HepG2 (cell line): ENCODE measurements around the gene HRH3. TPM values are rescaled to one million over a fixed set of nuclear protein-coding genes. Genes with fewer than 3 reads are reported as not detected.

ENCODE experiments used
- EEA1 ChIP-seq: sonication (generic); formaldehyde crosslinking; IDR thresholded peaks from 2 replicates; pipeline ENCODE4 v1.5.1; 2020; ENCODE audit warnings: mild to moderate bottlenecking, missing genetic modification reagents, borderline replicate concordance
- LCORL ChIP-seq, 2 experiments: fragments of 450-650 bp in 1 of 2; sonication (generic) in 1 of 2; formaldehyde crosslinking in 1 of 2; IDR thresholded peaks; 2 replicates each; pipeline versions ENCODE4 v1.5.0 to v1.6.1; 2017 to 2020; ENCODE audit warnings: antibody characterized with exemption in 1 of 2, missing genetic modification reagents in 1 of 2
- NAIF1 ChIP-seq: sonication (generic); formaldehyde crosslinking; IDR thresholded peaks from 2 replicates; pipeline ENCODE4 v1.5.0; 2020; ENCODE audit warnings: mild to moderate bottlenecking, missing genetic modification reagents, borderline replicate concordance
- SRY ChIP-seq: sonication (generic); formaldehyde crosslinking; IDR thresholded peaks from 2 replicates; pipeline ENCODE4 v1.8.0; 2022; ENCODE audit warnings: mild to moderate bottlenecking, missing genetic modification reagents
- TEAD3 ChIP-seq: optimal IDR thresholded peaks from 2 replicates; pipeline ENCODE3; 2016; ENCODE audit warnings: borderline replicate concordance
- ZNF138 ChIP-seq: sonication (generic); formaldehyde crosslinking; IDR thresholded peaks from 2 replicates; pipeline ENCODE4 v1.5.0; 2020; ENCODE audit warnings: mild to moderate bottlenecking, low read depth, missing genetic modification reagents
- ZNF20 ChIP-seq: sonication (generic); formaldehyde crosslinking; IDR thresholded peaks from 2 replicates; pipeline ENCODE4 v1.4.0; 2020; ENCODE audit warnings: mild to moderate bottlenecking, moderate library complexity, missing genetic modification reagents
- ZNF253 ChIP-seq: sonication (generic); formaldehyde crosslinking; IDR thresholded peaks from 2 replicates; pipeline ENCODE4 v1.8.0; 2022; ENCODE audit warnings: mild to moderate bottlenecking, missing genetic modification reagents, borderline replicate concordance
- ZNF788 ChIP-seq: sonication (generic); formaldehyde crosslinking; IDR thresholded peaks from 2 replicates; pipeline ENCODE4 v1.5.0; 2020; ENCODE audit warnings: mild to moderate bottlenecking, missing genetic modification reagents, borderline replicate concordance
- polyA plus RNA-seq, 8 experiments: library from polyadenylated mRNA; depleted of rRNA in 3 of 8; stranded (reverse) in 7 of 8; unstranded in 1 of 8; fragments of >200 nt; fragmentation: Illumina TruSeq in 4 of 8; extraction: Trizol in 4 of 8; gene quantifications; 2 replicates each; pipeline versions ENCODE4 v1.2.1 to v1.2.3, GENCODE V29; 2011 to 2016; ENCODE audit warnings: low read depth in 4 of 8, missing spikeins in 1 of 8, mixed read lengths in 1 of 8; ENCODE audit not compliant: insufficient read depth in 1 of 8
- total RNA-seq, 5 experiments: library from RNA; depleted of rRNA; stranded (reverse); fragments of >200 nt; fragmentation: Illumina TruSeq; extraction: Trizol; gene quantifications; 2 replicates each; pipeline ENCODE4 v1.2.3, GENCODE V29; 2016; ENCODE audit warnings: low read depth in 1 of 5
- TF ChIP-seq, protein P1 (sequence below): sonication (generic); formaldehyde crosslinking; IDR thresholded peaks from 2 replicates; pipeline ENCODE4 v1.5.0; 2020; ENCODE audit warnings: mild to moderate bottlenecking, missing genetic modification reagents
- TF ChIP-seq, protein P2 (sequence below), 2 experiments: sonication (generic) in 1 of 2; formaldehyde crosslinking in 1 of 2; IDR thresholded peaks; 2 replicates each; pipeline versions ENCODE4 v1.6.1 to v1.9.0; 2014 to 2022; ENCODE audit warnings: antibody characterized with exemption in 1 of 2, borderline replicate concordance in 1 of 2, inconsistent platforms in 1 of 2, low read depth in 1 of 2, missing genetic modification reagents in 1 of 2
- TF ChIP-seq, protein P3 (sequence below): sonication (generic); formaldehyde crosslinking; IDR thresholded peaks from 2 replicates; pipeline ENCODE4 v1.8.0; 2022; ENCODE audit warnings: mild to moderate bottlenecking, missing genetic modification reagents, borderline replicate concordance
- TF ChIP-seq, protein P4 (sequence below): IDR thresholded peaks from 2 replicates; pipeline ENCODE4 v1.4.0; 2020; ENCODE audit warnings: mild to moderate bottlenecking, missing genetic modification reagents

The HRH3 gene
- total and polyA plus RNA-seq, 2 of the 13 experiments (the other 11 are each of a cell fraction or from before 2014, with no cell fraction given) = 0.18 TPM; not detected in 1

DNA sequence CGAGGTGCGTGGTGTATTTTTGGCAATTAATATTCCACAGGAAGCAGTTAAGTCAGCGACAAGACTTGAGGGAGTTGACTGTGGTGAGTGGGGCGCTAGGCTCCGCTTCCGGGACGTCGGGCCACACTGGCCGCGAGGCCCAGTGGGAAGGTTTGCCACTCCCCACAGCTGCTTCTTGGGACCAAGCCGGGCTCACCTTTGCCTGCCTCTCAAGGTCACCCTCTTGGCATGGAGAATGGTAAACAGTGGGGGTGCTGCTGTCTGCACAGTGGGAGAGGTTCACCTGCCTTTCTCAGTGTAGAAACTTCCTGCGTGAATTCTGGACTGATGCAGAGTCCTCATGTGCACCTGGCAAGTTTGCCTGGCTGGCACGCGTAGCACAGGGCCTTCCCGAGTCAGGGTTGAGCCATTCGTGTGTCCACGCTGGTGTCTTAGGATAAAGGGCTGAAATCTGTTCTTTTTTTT is 24.6 kb upstream of the HRH3 start (continued):
- TF ChIP-seq, protein P1, sequence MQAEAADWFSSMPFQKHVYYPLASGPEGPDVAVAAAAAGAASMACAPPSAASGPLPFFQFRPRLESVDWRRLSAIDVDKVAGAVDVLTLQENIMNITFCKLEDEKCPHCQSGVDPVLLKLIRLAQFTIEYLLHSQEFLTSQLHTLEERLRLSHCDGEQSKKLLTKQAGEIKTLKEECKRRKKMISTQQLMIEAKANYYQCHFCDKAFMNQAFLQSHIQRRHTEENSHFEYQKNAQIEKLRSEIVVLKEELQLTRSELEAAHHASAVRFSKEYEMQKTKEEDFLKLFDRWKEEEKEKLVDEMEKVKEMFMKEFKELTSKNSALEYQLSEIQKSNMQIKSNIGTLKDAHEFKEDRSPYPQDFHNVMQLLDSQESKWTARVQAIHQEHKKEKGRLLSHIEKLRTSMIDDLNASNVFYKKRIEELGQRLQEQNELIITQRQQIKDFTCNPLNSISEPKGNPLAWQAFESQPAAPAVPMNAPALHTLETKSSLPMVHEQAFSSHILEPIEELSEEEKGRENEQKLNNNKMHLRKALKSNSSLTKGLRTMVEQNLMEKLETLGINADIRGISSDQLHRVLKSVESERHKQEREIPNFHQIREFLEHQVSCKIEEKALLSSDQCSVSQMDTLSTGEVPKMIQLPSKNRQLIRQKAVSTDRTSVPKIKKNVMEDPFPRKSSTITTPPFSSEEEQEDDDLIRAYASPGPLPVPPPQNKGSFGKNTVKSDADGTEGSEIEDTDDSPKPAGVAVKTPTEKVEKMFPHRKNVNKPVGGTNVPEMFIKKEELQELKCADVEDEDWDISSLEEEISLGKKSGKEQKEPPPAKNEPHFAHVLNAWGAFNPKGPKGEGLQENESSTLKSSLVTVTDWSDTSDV (CRISPR knock-in tag) = 0 out of 2 replicates have a peak, but pooled peaks have one; percentile 23
- peak; percentile 28 for TF ChIP-seq TEAD3
- TF ChIP-seq, protein P2, sequence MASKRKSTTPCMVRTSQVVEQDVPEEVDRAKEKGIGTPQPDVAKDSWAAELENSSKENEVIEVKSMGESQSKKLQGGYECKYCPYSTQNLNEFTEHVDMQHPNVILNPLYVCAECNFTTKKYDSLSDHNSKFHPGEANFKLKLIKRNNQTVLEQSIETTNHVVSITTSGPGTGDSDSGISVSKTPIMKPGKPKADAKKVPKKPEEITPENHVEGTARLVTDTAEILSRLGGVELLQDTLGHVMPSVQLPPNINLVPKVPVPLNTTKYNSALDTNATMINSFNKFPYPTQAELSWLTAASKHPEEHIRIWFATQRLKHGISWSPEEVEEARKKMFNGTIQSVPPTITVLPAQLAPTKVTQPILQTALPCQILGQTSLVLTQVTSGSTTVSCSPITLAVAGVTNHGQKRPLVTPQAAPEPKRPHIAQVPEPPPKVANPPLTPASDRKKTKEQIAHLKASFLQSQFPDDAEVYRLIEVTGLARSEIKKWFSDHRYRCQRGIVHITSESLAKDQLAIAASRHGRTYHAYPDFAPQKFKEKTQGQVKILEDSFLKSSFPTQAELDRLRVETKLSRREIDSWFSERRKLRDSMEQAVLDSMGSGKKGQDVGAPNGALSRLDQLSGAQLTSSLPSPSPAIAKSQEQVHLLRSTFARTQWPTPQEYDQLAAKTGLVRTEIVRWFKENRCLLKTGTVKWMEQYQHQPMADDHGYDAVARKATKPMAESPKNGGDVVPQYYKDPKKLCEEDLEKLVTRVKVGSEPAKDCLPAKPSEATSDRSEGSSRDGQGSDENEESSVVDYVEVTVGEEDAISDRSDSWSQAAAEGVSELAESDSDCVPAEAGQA (IDR thresholded peaks at IDR 0.05; ENCODE audit: low read depth) = 0 out of 2 replicates have a peak, but pooled peaks have one; percentile 40
- TF ChIP-seq, protein P2 (CRISPR knock-in tag; IDR thresholded peaks at IDR 0.05; ENCODE audit: borderline replicate concordance) = no peak
- no peak for TF ChIP-seq LCORL (IDR thresholded peaks at IDR 0.05)
- 0 out of 2 replicates have a peak, but pooled peaks have one; percentile 56 for TF ChIP-seq LCORL (CRISPR knock-in tag; IDR thresholded peaks at IDR 0.05)
- TF ChIP-seq, protein P3, sequence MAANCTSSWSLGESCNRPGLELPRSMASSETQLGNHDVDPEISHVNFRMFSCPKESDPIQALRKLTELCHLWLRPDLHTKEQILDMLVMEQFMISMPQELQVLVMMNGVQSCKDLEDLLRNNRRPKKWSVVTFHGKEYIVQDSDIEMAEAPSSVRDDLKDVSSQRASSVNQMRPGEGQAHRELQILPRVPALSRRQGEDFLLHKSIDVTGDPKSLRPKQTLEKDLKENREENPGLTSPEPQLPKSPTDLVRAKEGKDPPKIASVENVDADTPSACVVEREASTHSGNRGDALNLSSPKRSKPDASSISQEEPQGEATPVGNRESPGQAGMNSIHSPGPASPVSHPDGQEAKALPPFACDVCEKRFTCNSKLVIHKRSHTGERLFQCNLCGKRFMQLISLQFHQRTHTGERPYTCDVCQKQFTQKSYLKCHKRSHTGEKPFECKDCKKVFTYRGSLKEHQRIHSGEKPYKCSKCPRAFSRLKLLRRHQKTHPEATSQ (CRISPR knock-in tag) = peak; percentile 67; the same call in 1 of the 2 replicates
- TF ChIP-seq, protein P4, sequence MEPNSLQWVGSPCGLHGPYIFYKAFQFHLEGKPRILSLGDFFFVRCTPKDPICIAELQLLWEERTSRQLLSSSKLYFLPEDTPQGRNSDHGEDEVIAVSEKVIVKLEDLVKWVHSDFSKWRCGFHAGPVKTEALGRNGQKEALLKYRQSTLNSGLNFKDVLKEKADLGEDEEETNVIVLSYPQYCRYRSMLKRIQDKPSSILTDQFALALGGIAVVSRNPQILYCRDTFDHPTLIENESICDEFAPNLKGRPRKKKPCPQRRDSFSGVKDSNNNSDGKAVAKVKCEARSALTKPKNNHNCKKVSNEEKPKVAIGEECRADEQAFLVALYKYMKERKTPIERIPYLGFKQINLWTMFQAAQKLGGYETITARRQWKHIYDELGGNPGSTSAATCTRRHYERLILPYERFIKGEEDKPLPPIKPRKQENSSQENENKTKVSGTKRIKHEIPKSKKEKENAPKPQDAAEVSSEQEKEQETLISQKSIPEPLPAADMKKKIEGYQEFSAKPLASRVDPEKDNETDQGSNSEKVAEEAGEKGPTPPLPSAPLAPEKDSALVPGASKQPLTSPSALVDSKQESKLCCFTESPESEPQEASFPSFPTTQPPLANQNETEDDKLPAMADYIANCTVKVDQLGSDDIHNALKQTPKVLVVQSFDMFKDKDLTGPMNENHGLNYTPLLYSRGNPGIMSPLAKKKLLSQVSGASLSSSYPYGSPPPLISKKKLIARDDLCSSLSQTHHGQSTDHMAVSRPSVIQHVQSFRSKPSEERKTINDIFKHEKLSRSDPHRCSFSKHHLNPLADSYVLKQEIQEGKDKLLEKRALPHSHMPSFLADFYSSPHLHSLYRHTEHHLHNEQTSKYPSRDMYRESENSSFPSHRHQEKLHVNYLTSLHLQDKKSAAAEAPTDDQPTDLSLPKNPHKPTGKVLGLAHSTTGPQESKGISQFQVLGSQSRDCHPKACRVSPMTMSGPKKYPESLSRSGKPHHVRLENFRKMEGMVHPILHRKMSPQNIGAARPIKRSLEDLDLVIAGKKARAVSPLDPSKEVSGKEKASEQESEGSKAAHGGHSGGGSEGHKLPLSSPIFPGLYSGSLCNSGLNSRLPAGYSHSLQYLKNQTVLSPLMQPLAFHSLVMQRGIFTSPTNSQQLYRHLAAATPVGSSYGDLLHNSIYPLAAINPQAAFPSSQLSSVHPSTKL (CRISPR knock-in tag) = peak; percentile 42; the same call in 1 of the 2 replicates
- peak; percentile 60; the same call in 1 of the 2 replicates for TF ChIP-seq ZNF788 (CRISPR knock-in tag)
- 0 out of 2 replicates have a peak, but pooled peaks have one; percentile 26 for TF ChIP-seq SRY
- 0 out of 2 replicates have a peak, but pooled peaks have one; percentile 17 for TF ChIP-seq EEA1 (CRISPR knock-in tag)
- no peak for TF ChIP-seq ZNF253 (CRISPR knock-in tag)
- TF ChIP-seq ZNF20 (CRISPR knock-in tag) = no peak
- TF ChIP-seq ZNF138 (CRISPR knock-in tag) = 0 out of 2 replicates have a peak, but pooled peaks have one; percentile 11
- TF ChIP-seq NAIF1 (CRISPR knock-in tag) = no peak
